Activated CD4-positive, alpha-beta T cell treated with anti-CD3 and anti-CD28 coated beads, Interleukin-2, amount 10 ng/mL, durations not matched to agents 24 days and 14 days (primary cell): Measurements from ENCODE around the gene PTPRJ. TPM values are rescaled to one million over a fixed set of nuclear protein-coding genes. Genes with fewer than 3 reads are reported as not detected.
"Not testable (repeated sequence)": the region's sequence is repeated elsewhere in the genome, so short reads cannot be mapped to it uniquely, and the experiment has no call there.

ENCODE experiments used
- DNase-seq: peaks from one replicate; pipeline ENCODE4 v3.0.0; 2022
- H3K27ac Mint-ChIP-seq: one replicate; pipeline ENCODE4 v1.8.0; 2022; ENCODE audit warnings: mild to moderate bottlenecking, mixed read lengths
- H3K27me3 Mint-ChIP-seq: one replicate; pipeline ENCODE4 v1.8.0; 2022; ENCODE audit warnings: mixed read lengths
- H3K36me3 Mint-ChIP-seq: one replicate; pipeline ENCODE4 v1.8.0; 2022; ENCODE audit warnings: low read depth, mild to moderate bottlenecking, mixed read lengths
- H3K4me1 Mint-ChIP-seq: one replicate; pipeline ENCODE4 v1.8.0; 2021; ENCODE audit warnings: mixed read lengths
- H3K4me3 Mint-ChIP-seq: one replicate; pipeline ENCODE4 v1.8.0; 2022; ENCODE audit warnings: mild to moderate bottlenecking, moderate library complexity, mixed read lengths
- H3K9me3 Mint-ChIP-seq: one replicate; pipeline ENCODE4 v1.8.0; 2021; ENCODE audit warnings: mixed read lengths
- intact Hi-C: fragments of 100-400 bp; cut with micrococcal nuclease; formaldehyde crosslinking; loops from one replicate; pipeline ENCODE4 v1.15.1; 2023
- total RNA-seq: library from RNA; stranded (reverse); gene quantifications from 2 replicates; pipeline ENCODE4 v1.2.3, GENCODE V29; 2022

Gene PTPRJ
- total RNA-seq, 1 donor from 2014 or later, result 52.2 TPM

- intact Hi-C loops, H3K4me3 Mint-ChIP-seq, H3K27me3 Mint-ChIP-seq, H3K36me3 Mint-ChIP-seq, H3K9me3 Mint-ChIP-seq, DNase-seq: not testable (repeated sequence)
- Mint-ChIP-seq H3K4me1 (peaks cover 39% of the 10 kb centered on the region), H3K27ac (peak overlapping the region; percentile 54)
Measured at GRCh38 chr11:47951504-47951903, 28.9 kb upstream of the PTPRJ start.

- DNase-seq, result no peak
- Mint-ChIP-seq H3K27ac (no peak overlapping the region), H3K36me3 (no peaks in the 10 kb centered on the region), H3K27me3 (no peaks in the 10 kb centered on the region), H3K9me3 (no peaks in the 10 kb centered on the region), H3K4me1 (peaks cover 15% of the 10 kb centered on the region), H3K4me3 (no peak overlapping the region)
- intact Hi-C loops, result no loop called here
Measured at GRCh38 chr11:47955061-47955755, 25.2 kb upstream of the PTPRJ start.

- Mint-ChIP-seq H3K4me3 (no peak overlapping the region), H3K36me3 (no peaks in the 10 kb centered on the region), H3K9me3 (no peaks in the 10 kb centered on the region), H3K27me3 (no peaks in the 10 kb centered on the region), H3K4me1 (peaks cover 10% of the 10 kb centered on the region), H3K27ac (no peak overlapping the region)
- no peak for DNase-seq
- intact Hi-C loops, result no loop called here
Measured at GRCh38 chr11:47960015-47960414, 20.3 kb upstream of the PTPRJ start.

- intact Hi-C loops, result no loop called here
- Mint-ChIP-seq H3K9me3 (no peaks in the 10 kb centered on the region), H3K36me3 (no peaks in the 10 kb centered on the region), H3K27me3 (no peaks in the 10 kb centered on the region), H3K27ac (no peak overlapping the region), H3K4me3 (no peak overlapping the region), H3K4me1 (peaks cover 2% of the 10 kb centered on the region)
- DNase-seq, result no peak
Measured at GRCh38 chr11:47961383-47961782, 19.0 kb upstream of the PTPRJ start.

GRCh38 chr11:47964546-47964945, 15.8 kb upstream of the PTPRJ start:
- no peak overlapping the region for H3K27ac Mint-ChIP-seq
- H3K27me3 Mint-ChIP-seq, result no peaks in the 10 kb centered on the region
- peaks cover 2% of the 10 kb centered on the region for H3K4me1 Mint-ChIP-seq
- H3K4me3 Mint-ChIP-seq, result no peak overlapping the region
- H3K9me3 Mint-ChIP-seq, result no peaks in the 10 kb centered on the region
- DNase-seq, result no peak
- H3K36me3 Mint-ChIP-seq, result no peaks in the 10 kb centered on the region
- intact Hi-C loops, result no loop called here

GRCh38 chr11:47967577-47968525, 12.5 kb upstream of the PTPRJ start:
- Mint-ChIP-seq H3K4me1 (no peaks in the 10 kb centered on the region), H3K36me3 (no peaks in the 10 kb centered on the region), H3K9me3 (no peaks in the 10 kb centered on the region), H3K4me3 (no peak overlapping the region), H3K27me3 (no peaks in the 10 kb centered on the region), H3K27ac (no peak overlapping the region)
- no peak for DNase-seq
- intact Hi-C loops, result no loop called here

GRCh38 chr11:47969401-47969800, 11.0 kb upstream of the PTPRJ start:
- intact Hi-C loops, result no loop called here
- Mint-ChIP-seq H3K4me1 (peaks cover 2% of the 10 kb centered on the region), H3K4me3 (no peak overlapping the region), H3K27me3 (no peaks in the 10 kb centered on the region), H3K9me3 (no peaks in the 10 kb centered on the region), H3K27ac (no peak overlapping the region), H3K36me3 (no peaks in the 10 kb centered on the region)
- DNase-seq, result no peak

GRCh38 chr11:47971501-47971900, 8.9 kb upstream of the PTPRJ start:
- intact Hi-C loops, result no loop called here
- Mint-ChIP-seq H3K27ac (no peak overlapping the region), H3K36me3 (no peaks in the 10 kb centered on the region), H3K27me3 (no peaks in the 10 kb centered on the region), H3K4me3 (no peak overlapping the region), H3K4me1 (peaks cover 2% of the 10 kb centered on the region), H3K9me3 (no peaks in the 10 kb centered on the region)
- DNase-seq, result no peak

- no peak for DNase-seq
- peaks cover 8% of the 10 kb centered on the region for H3K27me3 Mint-ChIP-seq
- H3K27ac Mint-ChIP-seq, result no peak overlapping the region
- no peaks in the 10 kb centered on the region for H3K36me3 Mint-ChIP-seq
- no peak overlapping the region for H3K4me3 Mint-ChIP-seq
- no peaks in the 10 kb centered on the region for H3K9me3 Mint-ChIP-seq
- H3K4me1 Mint-ChIP-seq, result peaks cover 2% of the 10 kb centered on the region
- intact Hi-C loops, result no loop called here
Measured at GRCh38 chr11:47973173-47973572, 7.2 kb upstream of the PTPRJ start.

- DNase-seq, result no peak
- no peak overlapping the region for H3K27ac Mint-ChIP-seq
- H3K36me3 Mint-ChIP-seq, result peaks cover 6% of the 10 kb centered on the region
- no peak overlapping the region for H3K4me3 Mint-ChIP-seq
- H3K9me3 Mint-ChIP-seq, result no peaks in the 10 kb centered on the region
- peaks cover 7% of the 10 kb centered on the region for H3K4me1 Mint-ChIP-seq
- intact Hi-C loops, result no loop called here
- H3K27me3 Mint-ChIP-seq, result peaks cover 14% of the 10 kb centered on the region
Measured at GRCh38 chr11:47976931-47977330, 3.4 kb upstream of the PTPRJ start.

GRCh38 chr11:47977623-47978022, 2.7 kb upstream of the PTPRJ start:
- no peak overlapping the region for H3K27ac Mint-ChIP-seq
- H3K4me3 Mint-ChIP-seq, result no peak overlapping the region
- peaks cover 7% of the 10 kb centered on the region for H3K4me1 Mint-ChIP-seq

GRCh38 chr11:47979378-47980087, 826 bp upstream of the PTPRJ start:
- Mint-ChIP-seq H3K36me3 (peaks cover 24% of the 10 kb centered on the region), H3K9me3 (no peaks in the 10 kb centered on the region), H3K4me1 (peaks cover 23% of the 10 kb centered on the region), H3K27me3 (peaks cover 14% of the 10 kb centered on the region), H3K27ac (peak overlapping the region; percentile 72), H3K4me3 (peak overlapping the region; percentile 67)
- no peak for DNase-seq
- intact Hi-C loops, result loop anchor here (2.0 kb wide), 2 partner anchors 45 to 75 kb away; no protein-coding TSS in a partner anchor

More at GRCh38 chr11:47977623-47978022, 2.7 kb upstream of the PTPRJ start:
- Mint-ChIP-seq H3K27me3 (peaks cover 14% of the 10 kb centered on the region), H3K9me3 (no peaks in the 10 kb centered on the region), H3K36me3 (peaks cover 9% of the 10 kb centered on the region)
- intact Hi-C loops, result no loop called here
- no peak for DNase-seq

GRCh38 chr11:47980907-47981621, 705 bp downstream of the PTPRJ start:
- H3K36me3 Mint-ChIP-seq, result peaks cover 28% of the 10 kb centered on the region
- intact Hi-C loops, result loop anchor here (1.0 to 2.0 kb wide), 4 partner anchors 39 to 128 kb away; no protein-coding TSS in a partner anchor

More at GRCh38 chr11:47980907-47981621, 705 bp downstream of the PTPRJ start:
- peaks cover 25% of the 10 kb centered on the region for H3K4me1 Mint-ChIP-seq
- H3K27me3 Mint-ChIP-seq, result peaks cover 14% of the 10 kb centered on the region
- DNase-seq, result peak; percentile 81
- H3K4me3 Mint-ChIP-seq, result peak overlapping the region; percentile 87
- no peak overlapping the region for H3K27ac Mint-ChIP-seq
- H3K9me3 Mint-ChIP-seq, result no peaks in the 10 kb centered on the region
